A549 (cell line): Measurements from ENCODE around the gene GLIPR1. TPM values are rescaled to one million over a fixed set of nuclear protein-coding genes. Genes with fewer than 3 reads are reported as not detected.

ENCODE experiments used
- ATAC-seq, 2 experiments: fragments of 200-7000 bp in 1 of 2; fragments of >200 bp in 1 of 2; cut with Nextera tagmentation in 1 of 2; cut with Tn5 transposase in 1 of 2; 3 replicates each; pipeline versions ENCODE4 v1.8.0 to v1.9.1; 2018 to 2020; ENCODE audit warnings: mild to moderate bottlenecking in 1 of 2, moderate library complexity in 1 of 2
- CTCF ChIA-PET: fragments of 300-600 bp; sonication (Branson Sonifier 250); formaldehyde crosslinking; extraction: SDS; loops from one replicate; lab custom pipeline; 2021; ENCODE audit warnings: antibody characterized with exemption, inconsistent platforms; lab: Yijun Ruan, JAX
- POLR2A ChIA-PET: fragments of 350-600 bp; formaldehyde crosslinking; extraction: SDS; loops from one replicate; lab custom pipeline; 2021; ENCODE audit warnings: antibody characterized with exemption, inconsistent platforms; lab: Yijun Ruan, JAX
- DNase-seq, 2 experiments: peaks; one replicate each; pipeline versions ENCODE4 v3.0.0 to v3.0.0-alpha.2; 2011 to 2016; ENCODE audit warnings: low read depth in 1 of 2, low spot score in 1 of 2
- FAIRE-seq: peaks from 2 replicates; lab custom pipeline; 2011; peaks lifted over from hg19 to GRCh38; lab: Jason Lieb, UNC
- H3K27ac ChIP-seq, 2 experiments: fragments of >200 bp; sonication (Bioruptor Twin); formaldehyde crosslinking; 3 replicates each; pipeline ENCODE4 v1.5.1; 2016 to 2017
- H3K4me1 ChIP-seq: fragments of >200 bp; sonication (Bioruptor Twin); formaldehyde crosslinking; 3 replicates; pipeline ENCODE4 v1.6.1; 2016
- H3K4me2 ChIP-seq: fragments of >200 bp; sonication (Bioruptor Twin); formaldehyde crosslinking; 3 replicates; pipeline ENCODE4 v1.6.1; 2016
- H3K4me3 ChIP-seq: fragments of >200 bp; sonication (Bioruptor Twin); formaldehyde crosslinking; 3 replicates; pipeline ENCODE4 v1.5.1; 2016
- H3K9me3 ChIP-seq: fragments of >200 bp; sonication (Bioruptor Twin); formaldehyde crosslinking; 3 replicates; pipeline ENCODE4 v1.6.1; 2016
- ATOH8 ChIP-seq: fragments of 250-450 bp; sonication (Bioruptor Pico); IDR thresholded peaks from 2 replicates; pipeline ENCODE4 v1.5.0; 2020; ENCODE audit warnings: low read depth, mild to moderate bottlenecking, moderate library complexity
- BCL3 ChIP-seq: fragments of >200 bp; sonication (Bioruptor Twin); formaldehyde crosslinking; IDR thresholded peaks from 3 replicates; pipeline ENCODE4 v1.6.1; 2016
- CEBPB ChIP-seq, 2 experiments: fragments of >200 bp in 1 of 2; sonication (Bioruptor Twin) in 1 of 2; formaldehyde crosslinking in 1 of 2; IDR thresholded peaks; 2 replicates each; pipeline ENCODE4 v1.6.1; 2012 to 2016
- EHF ChIP-seq: fragments of 250-450 bp; sonication (Bioruptor Pico); IDR thresholded peaks from 2 replicates; pipeline ENCODE4 v1.5.0; 2020; ENCODE audit warnings: mild to moderate bottlenecking
- EHMT2 ChIP-seq: fragments of 200-600 bp; sonication (generic); IDR thresholded peaks from 2 replicates; pipeline ENCODE4 v1.6.1; 2016; ENCODE audit warnings: antibody characterized with exemption, low read depth, mild to moderate bottlenecking, moderate library complexity
- HMGXB4 ChIP-seq: fragments of 250-450 bp; sonication (Bioruptor Pico); IDR thresholded peaks from 2 replicates; pipeline ENCODE4 v1.5.0; 2021; ENCODE audit warnings: mild to moderate bottlenecking, moderate library complexity, borderline replicate concordance
- HOXB13 ChIP-seq: fragments of 250-450 bp; sonication (Bioruptor Pico); IDR thresholded peaks from 2 replicates; pipeline ENCODE4 v1.5.0; 2020; ENCODE audit warnings: low read depth, mild to moderate bottlenecking, moderate library complexity
- JUN ChIP-seq, 2 experiments: fragments of >200 bp; sonication (Bioruptor Twin); formaldehyde crosslinking; IDR thresholded peaks; 2 replicates in 1 of 2; 3 replicates in 1 of 2; pipeline ENCODE4 v1.6.1; 2016 to 2017
- KDM1A ChIP-seq: fragments of 200-600 bp; sonication (generic); IDR thresholded peaks from 2 replicates; pipeline ENCODE4 v1.6.1; 2016; ENCODE audit warnings: low read depth, mild to moderate bottlenecking
- KDM5A ChIP-seq: fragments of 200-600 bp; sonication (generic); IDR thresholded peaks from 2 replicates; pipeline ENCODE4 v1.6.1; 2016; ENCODE audit warnings: antibody characterized with exemption, mild to moderate bottlenecking
- MYC ChIP-seq: IDR thresholded peaks from 2 replicates; pipeline ENCODE4 v1.6.1; 2012; ENCODE audit warnings: mild to moderate bottlenecking, inconsistent platforms, low read length, improper control_type of control experiment, borderline replicate concordance
- NFE2L2 ChIP-seq: fragments of 150-350 bp; conservative IDR thresholded peaks from 2 replicates; pipeline ENCODE4 v1.6.1; 2014; ENCODE audit warnings: low read length
- NPAS2 ChIP-seq: fragments of 250-450 bp; sonication (Bioruptor Pico); IDR thresholded peaks from 2 replicates; pipeline ENCODE4 v1.8.0; 2022; ENCODE audit warnings: mild to moderate bottlenecking, moderate library complexity, borderline replicate concordance
- NR3C1 ChIP-seq: fragments of >200 bp; sonication (Bioruptor Twin); formaldehyde crosslinking; IDR thresholded peaks from 3 replicates; pipeline ENCODE4 v1.6.1; 2017
- PHF8 ChIP-seq: fragments of 200-600 bp; sonication (generic); IDR thresholded peaks from 2 replicates; pipeline ENCODE4 v1.6.1; 2016; ENCODE audit warnings: low read depth, mild to moderate bottlenecking, antibody characterized with exemption, moderate library complexity, borderline replicate concordance
- POLR2A ChIP-seq: IDR thresholded peaks from 2 replicates; pipeline ENCODE4 v1.6.1; 2012; ENCODE audit warnings: mild to moderate bottlenecking, low read length
- WGBS: methylation state at CpG from one replicate; pipeline ENCODE4 v1.1.6; 2017; ENCODE audit errors: missing lambda C conversion rate; 5-methylcytosine and 5-hydroxymethylcytosine counted together
- polyA plus RNA-seq, 4 experiments: library from polyadenylated mRNA; depleted of rRNA in 3 of 4; stranded (reverse); fragments of >200 nt; fragmentation: RNase III in 1 of 4; extraction: RNeasy Plus Mini Kit Qiagen cat#74134 plus additional on column Dnase treatment in 1 of 4; gene quantifications; 2 replicates in 3 of 4; 3 replicates in 1 of 4; pipeline ENCODE4 v1.2.3, GENCODE V29; 2011 to 2017

Gene GLIPR1
- polyA plus RNA-seq, 2 of the 4 experiments (the other 2 are of a cell fraction) = 42.2 to 44.5 TPM

GRCh38 chr12:75553398-75553797 is 72.8 kb downstream of the GLIPR1 start:
- peak overlapping the region in 1 of 2 experiments; percentile 33; a peak in 2 of 6 replicates for H3K27ac ChIP-seq
- DNase-seq = no peak
- no peak overlapping the region for H3K4me3 ChIP-seq
- H3K4me1 ChIP-seq = peaks cover 29% of the 10 kb centered on the region; the same call in 2 of the 3 replicates
- CTCF ChIA-PET = interaction anchor here (1.0 to 2.2 kb wide), 2 partner anchors 26 to 72 kb away, joined by 3 to 9 read pairs; no protein-coding TSS in a partner anchor
- no peak for ATAC-seq
- TF ChIP-seq POLR2A (no peak), NFE2L2 (no peak), MYC (no peak), HMGXB4 (CRISPR knock-in tag) (no peak), EHMT2 (no peak), KDM5A (no peak), HOXB13 (CRISPR knock-in tag) (no peak), ATOH8 (no peak), NR3C1 (no peak), PHF8 (no peak), JUN (IDR thresholded peaks at IDR 0.05) (no peak), KDM1A (no peak), NPAS2 (no peak), EHF (CRISPR knock-in tag) (no peak), CEBPB (IDR thresholded peaks at IDR 0.05) (no peak), BCL3 (no peak)
- H3K4me2 ChIP-seq = no peak overlapping the region
- 90% methylated on average over 1 of the region's 1 CpG for WGBS
- H3K9me3 ChIP-seq = no peaks in the 10 kb centered on the region
- POLR2A ChIA-PET = interaction anchor here (0.9 kb wide), 1 partner anchor 467 kb away, joined by 4 read pairs; no protein-coding TSS in a partner anchor
- no peak for FAIRE-seq

Other genes with a start within 250 kb of the GLIPR1 start
- 6.9 and 7.0 TPM in 2 replicates for gene CAPS2, start 150.4 kb upstream of the GLIPR1 start, polyA plus RNA-seq (2011; rRNA removed)
- gene CAPS2, start 150.4 kb upstream of the GLIPR1 start, polyA plus RNA-seq (2017; fragmentation: RNase III; extraction: RNeasy Plus Mini Kit Qiagen cat#74134 plus additional on column Dnase treatment) = 2.6 to 3.7 TPM (median 3.6 TPM) in 3 replicates
- gene GLIPR1L1, start 146.1 kb upstream of the GLIPR1 start, polyA plus RNA-seq (2011; rRNA removed) = not detected in 2 replicates
- not detected in 3 replicates for gene GLIPR1L1, start 146.1 kb upstream of the GLIPR1 start, polyA plus RNA-seq (2017; fragmentation: RNase III; extraction: RNeasy Plus Mini Kit Qiagen cat#74134 plus additional on column Dnase treatment)
- gene GLIPR1L2, start 89.7 kb upstream of the GLIPR1 start, polyA plus RNA-seq (2011; rRNA removed) = 0.90 and 0.97 TPM in 2 replicates
- 0.24 to 0.57 TPM (median 0.40 TPM) in 3 replicates for gene GLIPR1L2, start 89.7 kb upstream of the GLIPR1 start, polyA plus RNA-seq (2017; fragmentation: RNase III; extraction: RNeasy Plus Mini Kit Qiagen cat#74134 plus additional on column Dnase treatment)
- 63.9 and 122 TPM in 2 replicates for gene KRR1, start 30.9 kb downstream of the GLIPR1 start, polyA plus RNA-seq (2011; rRNA removed)
- 63.7 to 74.3 TPM (median 66.1 TPM) in 3 replicates for gene KRR1, start 30.9 kb downstream of the GLIPR1 start, polyA plus RNA-seq (2017; fragmentation: RNase III; extraction: RNeasy Plus Mini Kit Qiagen cat#74134 plus additional on column Dnase treatment)